Testis (tissue), 3 donors: Measurements from ENCODE around the gene CLIP2. TPM values are rescaled to one million over a fixed set of nuclear protein-coding genes. Genes with fewer than 3 reads are reported as not detected.
"Not testable (repeated sequence)": the region's sequence is repeated elsewhere in the genome, so short reads cannot be mapped to it uniquely, and the experiment has no call there.

Experiments used
- DNase-seq: peaks from one replicate; pipeline ENCODE4 v3.0.0-alpha.2; 2019
- H3K27ac ChIP-seq, 2 donors: fragments of 200-600 bp; sonication (generic); one replicate each; pipeline ENCODE4 v1.5.1; 2019
- H3K27me3 ChIP-seq: fragments of 200-600 bp; sonication (generic); one replicate; pipeline ENCODE4 v1.5.1; 2019
- H3K36me3 ChIP-seq: fragments of 200-600 bp; sonication (generic); one replicate; pipeline ENCODE4 v1.5.1; 2017; ENCODE audit warnings: low read depth; ENCODE audit errors: missing control alignments
- H3K4me1 ChIP-seq: fragments of 200-600 bp; sonication (generic); one replicate; pipeline ENCODE4 v1.5.1; 2019
- H3K4me3 ChIP-seq, 2 donors: fragments of 200-600 bp; sonication (generic); one replicate each; pipeline ENCODE4 v1.5.1; 2017 to 2019
- H3K9me3 ChIP-seq: fragments of 200-600 bp; sonication (generic); one replicate; pipeline ENCODE4 v1.5.1; 2017
- CTCF ChIP-seq, 3 experiments: fragments of 450-650 bp in 2 of 3; fragments of 200-600 bp in 1 of 3; sonication (generic) in 1 of 3; IDR thresholded peaks; one replicate each; pipeline ENCODE4 v1.5.1; 2016 to 2019; ENCODE audit warnings: antibody characterized with exemption in 3 of 3, mild to moderate bottlenecking in 2 of 3, moderate library complexity in 1 of 3
- POLR2A ChIP-seq: fragments of 450-650 bp; IDR thresholded peaks from one replicate; pipeline ENCODE4 v1.6.1; 2017; ENCODE audit warnings: antibody characterized with exemption, mild to moderate bottlenecking, moderate library complexity
- WGBS, 2 donors: methylation state at CpG; one replicate each; pipeline ENCODE4 v1.1.5; 2018; 5-methylcytosine and 5-hydroxymethylcytosine counted together
- intact Hi-C: fragments of 100-400 bp; cut with DNase I; formaldehyde crosslinking; loops from one replicate; pipeline ENCODE4 v1.15.1; 2023; ENCODE audit warnings: low total_unique reads
- polyA plus RNA-seq: library from polyadenylated mRNA; stranded (reverse); fragments of 350-450 nt; fragmentation: Illumina TruSeq; extraction: RNeasy Lipid Tissue Mini Kit (QIAGEN cat#74804); gene quantifications from one replicate; pipeline ENCODE4 v1.2.3, GENCODE V29; 2014; ENCODE audit warnings: low read depth, low replicate concordance; ENCODE audit not compliant: insufficient read depth
- total RNA-seq, 2 donors: library from RNA; depleted of rRNA; stranded (reverse); fragments of >200 nt; gene quantifications; one replicate each; pipeline ENCODE4 v1.2.3, GENCODE V29; 2016

Gene CLIP2
- total and polyA plus RNA-seq, 3 donors from 2014 or later: 8.5 to 19.8 (median 16.5) TPM

- Histone ChIP-seq H3K27me3 (no peaks in the 10 kb centered on the region), H3K36me3 (no peaks in the 10 kb centered on the region), H3K4me3 (no peak overlapping the region), H3K4me1 (no peaks in the 10 kb centered on the region), H3K9me3 (no peaks in the 10 kb centered on the region), H3K27ac (no peak overlapping the region)
- no peak for TF ChIP-seq POLR2A
- no peak for DNase-seq
- WGBS, 2 donors: 92 to 93% methylated on average over 5 to 10 of the region's 10 CpGs
- intact Hi-C loops: no loop called here
Measured at GRCh38 chr7:74424291-74424880, 135.2 kb downstream of the CLIP2 start.

GRCh38 chr7:74428023-74428422, 138.8 kb downstream of the CLIP2 start:
- intact Hi-C loops: no loop called here
- Histone ChIP-seq H3K4me3 (no peak overlapping the region), H3K36me3 (no peaks in the 10 kb centered on the region), H3K27me3 (no peaks in the 10 kb centered on the region), H3K27ac (no peak overlapping the region), H3K4me1 (no peaks in the 10 kb centered on the region), H3K9me3 (no peaks in the 10 kb centered on the region)
- TF ChIP-seq POLR2A: no peak
- DNase-seq: no peak
- 93 to 96% methylated on average over 4 of the region's 4 CpGs for WGBS, 2 donors

- no peak overlapping the region for H3K27ac ChIP-seq
- DNase-seq: no peak
Measured at GRCh38 chr7:74429153-74429747, 140.0 kb downstream of the CLIP2 start.

GRCh38 chr7:74430409-74430808, 141.2 kb downstream of the CLIP2 start:
- 85 to 94% methylated on average over 7 to 9 of the region's 9 CpGs for WGBS, 2 donors
- DNase-seq, H3K27ac ChIP-seq, H3K4me1 ChIP-seq, H3K36me3 ChIP-seq, H3K4me3 ChIP-seq, H3K27me3 ChIP-seq, H3K9me3 ChIP-seq, intact Hi-C loops: not testable (repeated sequence)

More at GRCh38 chr7:74429153-74429747, 140.0 kb downstream of the CLIP2 start:
- no peaks in the 10 kb centered on the region for H3K9me3 ChIP-seq
- no peaks in the 10 kb centered on the region for H3K4me1 ChIP-seq
- no peak overlapping the region for H3K4me3 ChIP-seq
- WGBS, 2 donors: 62 to 87% methylated on average over 14 to 17 of the region's 17 CpGs
- intact Hi-C loops: no loop called here
- no peaks in the 10 kb centered on the region for H3K36me3 ChIP-seq
- H3K27me3 ChIP-seq: no peaks in the 10 kb centered on the region
- no peak for TF ChIP-seq POLR2A
- no peak for TF ChIP-seq CTCF (IDR thresholded peaks at IDR 0.05)

GRCh38 chr7:74430961-74431466, 141.8 kb downstream of the CLIP2 start:
- H3K27ac ChIP-seq: no peak overlapping the region

GRCh38 chr7:74437291-74437571, 148.0 kb downstream of the CLIP2 start:
- H3K36me3 ChIP-seq, intact Hi-C loops, H3K4me1 ChIP-seq, H3K4me3 ChIP-seq, DNase-seq, H3K27me3 ChIP-seq, H3K9me3 ChIP-seq, H3K27ac ChIP-seq: not testable (repeated sequence)
- 94 to 97% methylated on average over 1 of the region's 1 CpG for WGBS, 2 donors

More at GRCh38 chr7:74430961-74431466, 141.8 kb downstream of the CLIP2 start:
- Histone ChIP-seq H3K27me3 (no peaks in the 10 kb centered on the region), H3K9me3 (no peaks in the 10 kb centered on the region), H3K4me1 (no peaks in the 10 kb centered on the region), H3K4me3 (no peak overlapping the region), H3K36me3 (no peaks in the 10 kb centered on the region)
- no peak for DNase-seq
- TF ChIP-seq POLR2A (no peak), CTCF (IDR thresholded peaks at IDR 0.05) (no peak)
- intact Hi-C loops: no loop called here
- 79 to 81% methylated on average over 11 to 12 of the region's 12 CpGs for WGBS, 2 donors

GRCh38 chr7:74438327-74438726, 149.1 kb downstream of the CLIP2 start:
- H3K27me3 ChIP-seq: no peaks in the 10 kb centered on the region
- H3K27ac ChIP-seq: no peak overlapping the region
- no peak overlapping the region for H3K4me3 ChIP-seq
- H3K9me3 ChIP-seq: no peaks in the 10 kb centered on the region
- DNase-seq: no peak
- no peaks in the 10 kb centered on the region for H3K36me3 ChIP-seq
- H3K4me1 ChIP-seq: no peaks in the 10 kb centered on the region
- no peak for TF ChIP-seq POLR2A
- TF ChIP-seq CTCF (IDR thresholded peaks at IDR 0.05): no peak
- 97 to 100% methylated on average over 2 of the region's 2 CpGs for WGBS, 2 donors
- intact Hi-C loops: no loop called here
